ENCODE results near the gene DNLZ. TPM values are rescaled to one million over a fixed set of nuclear protein-coding genes. Genes with fewer than 3 reads are reported as not detected.

Gene DNLZ
- polyA plus RNA-seq, 1 donor from 2014 or later: 23.6 TPM

DNA sequence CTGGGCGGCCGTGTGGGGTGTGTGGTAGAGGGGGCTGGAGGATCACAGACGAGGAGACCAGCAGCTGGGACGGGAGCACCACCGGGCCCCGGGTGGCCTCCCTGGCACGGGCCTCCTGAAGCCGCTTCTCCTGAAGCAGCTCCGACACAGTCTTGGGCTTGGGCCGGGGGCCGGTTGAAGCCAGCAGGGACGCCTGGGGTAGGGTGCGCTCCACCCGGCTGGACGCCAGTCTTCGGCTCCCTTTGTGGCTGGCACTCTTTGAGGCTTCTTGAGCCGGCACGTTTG is 15.4 kb upstream of the DNLZ start:
- Histone ChIP-seq H3F3A (ENCODE audit: insufficient read depth, low read length, poor library complexity, severe bottlenecking) (no peaks in the 10 kb centered on the region), H3K4me2 (ENCODE audit: low read length) (no peak overlapping the region), H3K27ac (ENCODE audit: low read length) (no peak overlapping the region), H4K20me1 (ENCODE audit: insufficient read depth) (no peaks in the 10 kb centered on the region), H3K36me3 (ENCODE audit: insufficient read depth, low read length) (no peaks in the 10 kb centered on the region), H2AFZ (ENCODE audit: low read depth, low read length) (no peak overlapping the region), H3K27me3 (ENCODE audit: insufficient read depth, low read depth, low read length) (no peaks in the 10 kb centered on the region), H3K4me3 (ENCODE audit: low read length) (no peak overlapping the region), H3K9ac (ENCODE audit: low read length) (no peak overlapping the region), H3K79me2 (replicated peaks; ENCODE audit: insufficient read depth, low read length) (no peaks in the 10 kb centered on the region), H3K9me3 (ENCODE audit: low read length) (no peaks in the 10 kb centered on the region), H3K9me2 (ENCODE audit: insufficient read depth, low read length) (no peaks in the 10 kb centered on the region)
- TF ChIP-seq, protein P1, sequence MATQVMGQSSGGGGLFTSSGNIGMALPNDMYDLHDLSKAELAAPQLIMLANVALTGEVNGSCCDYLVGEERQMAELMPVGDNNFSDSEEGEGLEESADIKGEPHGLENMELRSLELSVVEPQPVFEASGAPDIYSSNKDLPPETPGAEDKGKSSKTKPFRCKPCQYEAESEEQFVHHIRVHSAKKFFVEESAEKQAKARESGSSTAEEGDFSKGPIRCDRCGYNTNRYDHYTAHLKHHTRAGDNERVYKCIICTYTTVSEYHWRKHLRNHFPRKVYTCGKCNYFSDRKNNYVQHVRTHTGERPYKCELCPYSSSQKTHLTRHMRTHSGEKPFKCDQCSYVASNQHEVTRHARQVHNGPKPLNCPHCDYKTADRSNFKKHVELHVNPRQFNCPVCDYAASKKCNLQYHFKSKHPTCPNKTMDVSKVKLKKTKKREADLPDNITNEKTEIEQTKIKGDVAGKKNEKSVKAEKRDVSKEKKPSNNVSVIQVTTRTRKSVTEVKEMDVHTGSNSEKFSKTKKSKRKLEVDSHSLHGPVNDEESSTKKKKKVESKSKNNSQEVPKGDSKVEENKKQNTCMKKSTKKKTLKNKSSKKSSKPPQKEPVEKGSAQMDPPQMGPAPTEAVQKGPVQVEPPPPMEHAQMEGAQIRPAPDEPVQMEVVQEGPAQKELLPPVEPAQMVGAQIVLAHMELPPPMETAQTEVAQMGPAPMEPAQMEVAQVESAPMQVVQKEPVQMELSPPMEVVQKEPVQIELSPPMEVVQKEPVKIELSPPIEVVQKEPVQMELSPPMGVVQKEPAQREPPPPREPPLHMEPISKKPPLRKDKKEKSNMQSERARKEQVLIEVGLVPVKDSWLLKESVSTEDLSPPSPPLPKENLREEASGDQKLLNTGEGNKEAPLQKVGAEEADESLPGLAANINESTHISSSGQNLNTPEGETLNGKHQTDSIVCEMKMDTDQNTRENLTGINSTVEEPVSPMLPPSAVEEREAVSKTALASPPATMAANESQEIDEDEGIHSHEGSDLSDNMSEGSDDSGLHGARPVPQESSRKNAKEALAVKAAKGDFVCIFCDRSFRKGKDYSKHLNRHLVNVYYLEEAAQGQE (IDR thresholded peaks at IDR 0.05; ENCODE audit: borderline replicate concordance): no peak
- TF ChIP-seq, protein P2, sequence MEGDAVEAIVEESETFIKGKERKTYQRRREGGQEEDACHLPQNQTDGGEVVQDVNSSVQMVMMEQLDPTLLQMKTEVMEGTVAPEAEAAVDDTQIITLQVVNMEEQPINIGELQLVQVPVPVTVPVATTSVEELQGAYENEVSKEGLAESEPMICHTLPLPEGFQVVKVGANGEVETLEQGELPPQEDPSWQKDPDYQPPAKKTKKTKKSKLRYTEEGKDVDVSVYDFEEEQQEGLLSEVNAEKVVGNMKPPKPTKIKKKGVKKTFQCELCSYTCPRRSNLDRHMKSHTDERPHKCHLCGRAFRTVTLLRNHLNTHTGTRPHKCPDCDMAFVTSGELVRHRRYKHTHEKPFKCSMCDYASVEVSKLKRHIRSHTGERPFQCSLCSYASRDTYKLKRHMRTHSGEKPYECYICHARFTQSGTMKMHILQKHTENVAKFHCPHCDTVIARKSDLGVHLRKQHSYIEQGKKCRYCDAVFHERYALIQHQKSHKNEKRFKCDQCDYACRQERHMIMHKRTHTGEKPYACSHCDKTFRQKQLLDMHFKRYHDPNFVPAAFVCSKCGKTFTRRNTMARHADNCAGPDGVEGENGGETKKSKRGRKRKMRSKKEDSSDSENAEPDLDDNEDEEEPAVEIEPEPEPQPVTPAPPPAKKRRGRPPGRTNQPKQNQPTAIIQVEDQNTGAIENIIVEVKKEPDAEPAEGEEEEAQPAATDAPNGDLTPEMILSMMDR (IDR thresholded peaks at IDR 0.05; ENCODE audit: poor library complexity, severe bottlenecking): no peak
- TF ChIP-seq EZH2 (IDR thresholded peaks at IDR 0.05; ENCODE audit: borderline replicate concordance, insufficient read depth, low read length, poor library complexity, severe bottlenecking): no peak
- no peak for TF ChIP-seq TAF1 (IDR thresholded peaks at IDR 0.05; ENCODE audit: low read depth)
- TF ChIP-seq RAD21 (conservative IDR thresholded peaks at IDR 0.05): no peak
- no peak for TF ChIP-seq MXI1 (conservative IDR thresholded peaks at IDR 0.05; ENCODE audit: poor library complexity, severe bottlenecking)
- TF ChIP-seq SMC3 (conservative IDR thresholded peaks at IDR 0.05; ENCODE audit: poor library complexity): no peak
- TF ChIP-seq POLR2AphosphoS5 (IDR thresholded peaks at IDR 0.05): no peak
- no peak for TF ChIP-seq EP300 (conservative IDR thresholded peaks at IDR 0.05; ENCODE audit: poor library complexity, severe bottlenecking)

DNA sequence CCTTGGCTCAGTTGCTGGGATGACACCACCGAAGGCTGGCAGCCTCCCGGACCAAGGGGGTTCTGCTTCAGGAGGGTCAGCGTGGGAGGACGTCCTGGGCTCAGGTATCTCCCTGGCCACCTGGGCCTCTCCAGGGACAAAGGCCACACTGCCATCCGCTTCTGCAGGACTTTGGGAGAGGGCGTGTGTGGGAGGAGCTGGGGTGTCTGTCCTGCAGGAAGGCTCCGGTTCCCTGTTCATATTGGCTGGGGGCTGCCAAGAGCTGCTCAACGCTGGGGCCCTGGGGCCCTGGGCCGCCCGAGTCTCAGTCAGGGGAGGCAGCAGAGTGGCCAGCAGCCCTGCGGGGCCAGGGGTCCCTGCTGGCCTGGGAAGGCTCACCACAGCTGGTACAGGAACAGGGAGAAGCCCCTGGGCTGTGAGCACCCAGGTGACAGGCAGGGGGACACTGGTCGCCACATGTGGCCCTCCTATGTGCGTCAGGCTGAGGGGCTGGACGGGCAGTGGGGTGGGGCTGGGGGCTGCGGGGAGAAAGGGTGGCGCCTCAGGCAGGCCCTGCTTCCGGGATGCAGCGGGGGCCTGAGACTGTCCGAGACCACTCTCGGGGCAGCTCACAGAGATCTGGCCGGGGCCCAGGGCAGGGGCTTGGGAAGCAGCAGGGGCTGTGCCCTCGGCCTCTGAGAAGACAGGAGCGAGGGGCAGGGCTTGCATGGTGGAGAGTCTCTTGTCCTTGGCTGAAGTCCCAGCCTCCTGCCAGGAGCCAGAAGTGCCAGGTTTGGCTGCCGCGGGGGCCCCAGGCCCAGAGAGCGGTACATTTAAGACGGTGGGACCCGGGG is 14.8 kb upstream of the DNLZ start:
- H3K9me2 ChIP-seq (ENCODE audit: insufficient read depth, low read length): no peaks in the 10 kb centered on the region
- H3K36me3 ChIP-seq (ENCODE audit: insufficient read depth, low read length): no peaks in the 10 kb centered on the region
- H4K20me1 ChIP-seq (ENCODE audit: insufficient read depth): no peaks in the 10 kb centered on the region
- H3F3A ChIP-seq (ENCODE audit: insufficient read depth, low read length, poor library complexity, severe bottlenecking): no peaks in the 10 kb centered on the region
- no peak overlapping the region for H3K9ac ChIP-seq (ENCODE audit: low read length)
- no peaks in the 10 kb centered on the region for H3K27me3 ChIP-seq (ENCODE audit: insufficient read depth, low read depth, low read length)
- no peak overlapping the region for H3K4me2 ChIP-seq (ENCODE audit: low read length)
- H2AFZ ChIP-seq (ENCODE audit: low read depth, low read length): no peak overlapping the region
- no peaks in the 10 kb centered on the region for H3K9me3 ChIP-seq (ENCODE audit: low read length)
- no peak overlapping the region for H3K27ac ChIP-seq (ENCODE audit: low read length)
- TF ChIP-seq TAF1 (IDR thresholded peaks at IDR 0.05; ENCODE audit: low read depth): no peak
- no peak for TF ChIP-seq SMC3 (conservative IDR thresholded peaks at IDR 0.05; ENCODE audit: poor library complexity)
- TF ChIP-seq EP300 (conservative IDR thresholded peaks at IDR 0.05; ENCODE audit: poor library complexity, severe bottlenecking): no peak
- TF ChIP-seq RAD21 (conservative IDR thresholded peaks at IDR 0.05): no peak
- no peak for TF ChIP-seq POLR2AphosphoS5 (IDR thresholded peaks at IDR 0.05)
- no peak for TF ChIP-seq EZH2 (IDR thresholded peaks at IDR 0.05; ENCODE audit: borderline replicate concordance, insufficient read depth, low read length, poor library complexity, severe bottlenecking)
- no peak for TF ChIP-seq MXI1 (conservative IDR thresholded peaks at IDR 0.05; ENCODE audit: poor library complexity, severe bottlenecking)
- TF ChIP-seq, protein P2 (IDR thresholded peaks at IDR 0.05; ENCODE audit: poor library complexity, severe bottlenecking): no peak
- TF ChIP-seq, protein P1 (IDR thresholded peaks at IDR 0.05; ENCODE audit: borderline replicate concordance): no peak
- no peak overlapping the region for H3K4me3 ChIP-seq (ENCODE audit: low read length)
- H3K79me2 ChIP-seq (replicated peaks; ENCODE audit: insufficient read depth, low read length): no peaks in the 10 kb centered on the region

Data from neural cell (in vitro differentiated cells).